CD4-positive, alpha-beta T cell treated with Interferon gamma for 1 hour (primary cell): Measurements from ENCODE around the gene SLC37A1.
A peak's percentile ranks its signal among the peaks of the same experiment; 100 is the strongest.
"Not testable (repeated sequence)": the region's sequence is repeated elsewhere in the genome, so short reads cannot be mapped to it uniquely, and the experiment has no call there.

Experiments used
- DNase-seq: peaks from one replicate; pipeline ENCODE4 v3.0.0-alpha.2; 2020

The SLC37A1 gene

GRCh38 chr21:42513151-42513984 is at the start of gene SLC37A1:
Gene SLC37A1 (plus strand): TSS chr21:42513852. CDS start chr21:42518455, 4,603 bp downstream.
- peak; percentile 33 for DNase-seq

GRCh38 chr21:42463861-42464515 is 49.7 kb upstream of the SLC37A1 start:
- DNase-seq: peak; percentile 82

- no peak for DNase-seq
These were observed 48.4 kb upstream of the SLC37A1 start for GRCh38 chr21:42465008-42465802.

DNA sequence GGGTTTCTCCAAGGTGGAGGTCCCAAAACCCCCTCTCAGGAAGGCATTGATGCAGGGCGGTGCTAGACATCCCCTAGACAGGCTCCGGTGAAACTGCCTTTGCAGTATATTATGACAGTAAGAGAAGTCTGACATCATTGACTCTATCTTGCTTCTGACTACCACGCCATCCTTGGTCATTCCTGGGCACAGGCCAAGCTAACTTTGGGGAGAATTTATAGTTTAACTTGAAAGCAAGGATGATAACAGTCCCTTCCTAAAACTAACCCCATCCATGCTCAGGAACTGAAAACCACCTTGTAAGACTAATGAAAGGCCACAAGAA is 47.9 kb upstream of the SLC37A1 start:
- no peak for DNase-seq

DNA sequence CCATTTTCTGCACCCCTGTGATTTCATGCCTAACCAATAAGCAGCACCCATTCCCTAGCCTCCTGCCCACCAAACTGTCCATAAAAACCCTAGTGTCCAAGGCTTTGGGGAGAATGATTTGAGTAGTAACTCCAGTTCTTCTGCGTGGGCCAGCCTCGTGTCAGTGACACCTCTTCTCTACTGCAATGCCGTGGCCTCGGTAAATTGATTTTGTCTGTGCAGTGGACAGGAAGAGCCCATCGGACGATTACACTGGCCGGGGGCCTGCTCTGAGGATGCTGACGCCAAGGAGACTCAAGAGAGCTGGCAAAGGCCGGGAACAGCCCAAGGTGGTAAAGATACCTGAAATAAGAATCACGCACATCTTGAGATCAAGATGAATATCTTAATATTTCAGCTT is 47.0 kb upstream of the SLC37A1 start:
- no peak for DNase-seq

- DNase-seq: no peak
These were observed 46.3 kb upstream of the SLC37A1 start for GRCh38 chr21:42467140-42467983.

- DNase-seq: no peak
These were observed 45.0 kb upstream of the SLC37A1 start for GRCh38 chr21:42468491-42469131.

DNA sequence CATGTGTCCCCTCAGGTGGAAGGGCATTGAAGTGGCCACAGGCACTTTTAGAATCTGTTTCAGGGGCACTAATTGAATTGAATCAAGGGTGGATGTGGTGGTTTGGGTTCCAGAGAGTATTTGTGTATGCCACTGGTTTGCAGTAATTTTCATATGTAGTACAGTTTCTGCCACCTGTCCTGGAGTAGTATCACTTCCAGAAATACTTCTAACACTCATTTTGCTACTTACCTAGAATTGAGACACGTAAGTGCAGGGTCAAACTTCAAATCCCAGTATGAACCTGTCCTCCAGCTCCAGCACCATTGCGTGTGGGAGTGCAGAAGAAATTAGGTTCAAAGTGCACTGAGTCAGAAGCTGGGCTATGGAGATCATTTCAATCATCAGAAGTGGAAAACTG is 44.4 kb upstream of the SLC37A1 start:
- no peak for DNase-seq

DNA sequence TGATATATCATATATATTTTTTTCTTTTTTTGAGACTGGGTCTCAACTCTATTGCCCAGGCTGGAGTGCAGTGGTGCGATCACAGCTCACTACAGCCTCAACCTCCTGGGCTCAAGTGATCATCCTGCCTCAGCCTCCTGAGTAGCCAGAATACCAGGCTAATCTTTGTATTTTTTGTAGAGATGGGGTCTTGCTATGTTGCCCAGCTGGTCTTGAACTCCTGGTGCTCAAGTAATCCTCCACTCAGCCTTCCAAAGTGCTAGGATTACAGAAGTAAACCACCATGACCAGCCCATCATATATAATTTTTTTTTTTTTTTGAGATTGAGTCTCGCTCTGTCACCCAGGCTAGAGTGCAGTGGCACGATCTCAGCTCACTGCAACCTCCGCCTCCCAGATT is 43.9 kb upstream of the SLC37A1 start:
- not testable (repeated sequence) for DNase-seq

- DNase-seq: no peak
These were observed 42.4 kb upstream of the SLC37A1 start for GRCh38 chr21:42471206-42471605.

- no peak for DNase-seq
These were observed 41.8 kb upstream of the SLC37A1 start for GRCh38 chr21:42471716-42472330.

GRCh38 chr21:42472521-42472920 is 41.1 kb upstream of the SLC37A1 start:
- no peak for DNase-seq

GRCh38 chr21:42473498-42474042 is 40.1 kb upstream of the SLC37A1 start:
- no peak for DNase-seq

- no peak for DNase-seq
These were observed 39.4 kb upstream of the SLC37A1 start for GRCh38 chr21:42474043-42474831.

DNA sequence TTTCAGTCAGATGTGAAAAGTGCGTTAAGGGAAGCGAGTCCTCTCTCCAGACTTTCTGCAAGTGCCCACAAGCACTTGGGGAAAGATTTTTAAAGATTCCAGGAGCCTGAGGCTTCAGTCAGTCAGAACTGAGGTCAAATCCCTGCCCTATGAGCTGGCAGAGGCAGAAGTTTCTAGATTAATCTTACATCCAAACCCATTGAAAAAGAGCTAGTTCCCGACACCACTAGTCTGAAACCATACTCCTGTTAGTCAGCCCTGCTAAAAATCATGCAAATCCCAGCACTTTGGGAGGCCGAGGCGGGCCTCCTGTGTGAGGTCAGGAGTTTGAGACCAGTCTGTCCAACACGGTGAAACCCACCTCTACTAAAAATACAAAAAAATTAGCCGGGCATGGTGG is 38.6 kb upstream of the SLC37A1 start:
- DNase-seq: no peak

GRCh38 chr21:42475526-42476387 is 37.9 kb upstream of the SLC37A1 start:
- DNase-seq: no peak

DNA sequence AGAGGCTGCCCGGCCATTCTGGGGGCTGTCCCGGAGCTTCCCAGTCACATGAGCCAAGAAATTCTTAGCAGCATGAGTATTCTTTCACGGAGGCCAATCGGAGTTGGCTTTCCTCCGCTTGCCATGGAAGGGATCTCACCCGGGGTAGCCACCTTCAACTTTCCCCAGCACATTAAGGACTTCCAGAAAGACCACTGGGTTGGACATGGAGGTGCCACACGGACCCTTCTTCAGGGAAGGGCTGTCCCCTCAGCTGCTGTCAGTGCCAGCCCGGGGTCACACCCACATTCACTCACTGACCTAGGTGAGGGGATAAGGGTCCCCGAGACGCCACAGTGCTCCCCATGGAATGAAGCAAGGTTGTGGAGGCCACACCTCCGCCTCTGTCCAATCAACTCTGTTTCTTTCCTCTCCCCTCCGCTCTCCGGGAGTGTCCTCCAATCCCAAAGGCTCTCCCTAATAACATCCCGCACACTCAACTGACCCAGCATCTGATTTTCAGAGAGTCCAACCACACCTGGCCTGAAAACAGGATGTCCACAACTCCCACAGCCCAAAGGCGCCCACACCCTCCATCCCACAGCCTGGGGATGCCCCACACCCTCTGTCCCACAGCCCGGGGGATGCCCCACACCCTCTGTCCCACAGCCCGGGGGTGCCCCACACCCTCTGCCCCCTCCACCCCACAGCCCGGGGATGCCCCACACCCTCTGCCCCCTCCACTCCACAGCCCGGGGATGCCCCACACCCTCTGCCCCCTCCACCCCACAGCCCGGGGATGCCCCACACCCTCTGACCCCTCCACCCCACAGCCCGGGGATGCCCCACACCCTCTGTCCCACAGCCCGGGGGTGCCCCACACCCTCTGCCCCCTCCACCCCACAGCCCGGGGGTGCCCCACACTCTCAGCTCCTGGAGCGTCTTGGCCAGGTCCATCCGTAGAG is 37.0 kb upstream of the SLC37A1 start:
- DNase-seq: no peak

- DNase-seq: no peak
These were observed 35.1 kb upstream of the SLC37A1 start for GRCh38 chr21:42478504-42478903.
